ENCODE measurements around the gene STK40. TPM values are rescaled to one million over a fixed set of nuclear protein-coding genes. Genes with fewer than 3 reads are reported as not detected.
A peak's percentile ranks its signal among the peaks of the same experiment; 100 is the strongest.

The STK40 gene
- total and polyA plus RNA-seq, 2 experiments from 2014 or later: 8.1 to 20.2 TPM

DNA sequence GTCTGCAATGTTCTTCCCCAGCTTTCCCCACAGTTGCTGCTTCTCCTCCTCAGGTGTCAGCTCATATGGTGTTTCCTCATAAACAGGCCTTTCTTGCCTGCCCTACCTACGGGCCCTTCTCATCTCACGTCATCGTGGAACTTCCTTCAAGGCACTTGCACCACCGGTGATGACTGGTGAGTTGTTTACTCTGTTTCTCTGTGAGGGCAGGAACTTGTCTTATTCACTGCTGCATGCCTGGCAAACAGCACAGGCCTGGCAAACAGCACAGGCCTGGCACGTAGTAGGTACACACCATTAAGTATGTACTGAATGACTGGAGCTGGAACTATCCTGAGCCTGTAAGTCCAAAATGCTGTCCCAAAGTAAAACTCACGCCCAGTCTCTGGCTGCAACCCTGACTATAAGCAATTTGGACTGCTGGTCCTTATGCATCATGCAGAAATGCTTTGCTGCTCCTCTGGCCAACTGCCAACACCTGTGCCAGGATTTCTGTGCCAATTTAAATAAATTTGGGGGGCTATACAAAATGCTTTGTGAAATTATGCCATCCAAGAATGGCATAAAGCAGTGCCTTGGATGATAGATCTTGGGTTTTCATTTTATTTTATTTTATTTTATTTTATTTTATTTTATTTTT is 25.7 kb downstream of the STK40 start (continued):
- TF ChIP-seq ZNF114 (CRISPR knock-in tag; IDR thresholded peaks at IDR 0.05) (no peak), CREB1 (CRISPR knock-in tag; IDR thresholded peaks at IDR 0.05; ENCODE audit: low read depth) (no peak), NANOG (IDR thresholded peaks at IDR 0.05; ENCODE audit: borderline replicate concordance) (no peak)
- TF ChIP-seq, protein P1, sequence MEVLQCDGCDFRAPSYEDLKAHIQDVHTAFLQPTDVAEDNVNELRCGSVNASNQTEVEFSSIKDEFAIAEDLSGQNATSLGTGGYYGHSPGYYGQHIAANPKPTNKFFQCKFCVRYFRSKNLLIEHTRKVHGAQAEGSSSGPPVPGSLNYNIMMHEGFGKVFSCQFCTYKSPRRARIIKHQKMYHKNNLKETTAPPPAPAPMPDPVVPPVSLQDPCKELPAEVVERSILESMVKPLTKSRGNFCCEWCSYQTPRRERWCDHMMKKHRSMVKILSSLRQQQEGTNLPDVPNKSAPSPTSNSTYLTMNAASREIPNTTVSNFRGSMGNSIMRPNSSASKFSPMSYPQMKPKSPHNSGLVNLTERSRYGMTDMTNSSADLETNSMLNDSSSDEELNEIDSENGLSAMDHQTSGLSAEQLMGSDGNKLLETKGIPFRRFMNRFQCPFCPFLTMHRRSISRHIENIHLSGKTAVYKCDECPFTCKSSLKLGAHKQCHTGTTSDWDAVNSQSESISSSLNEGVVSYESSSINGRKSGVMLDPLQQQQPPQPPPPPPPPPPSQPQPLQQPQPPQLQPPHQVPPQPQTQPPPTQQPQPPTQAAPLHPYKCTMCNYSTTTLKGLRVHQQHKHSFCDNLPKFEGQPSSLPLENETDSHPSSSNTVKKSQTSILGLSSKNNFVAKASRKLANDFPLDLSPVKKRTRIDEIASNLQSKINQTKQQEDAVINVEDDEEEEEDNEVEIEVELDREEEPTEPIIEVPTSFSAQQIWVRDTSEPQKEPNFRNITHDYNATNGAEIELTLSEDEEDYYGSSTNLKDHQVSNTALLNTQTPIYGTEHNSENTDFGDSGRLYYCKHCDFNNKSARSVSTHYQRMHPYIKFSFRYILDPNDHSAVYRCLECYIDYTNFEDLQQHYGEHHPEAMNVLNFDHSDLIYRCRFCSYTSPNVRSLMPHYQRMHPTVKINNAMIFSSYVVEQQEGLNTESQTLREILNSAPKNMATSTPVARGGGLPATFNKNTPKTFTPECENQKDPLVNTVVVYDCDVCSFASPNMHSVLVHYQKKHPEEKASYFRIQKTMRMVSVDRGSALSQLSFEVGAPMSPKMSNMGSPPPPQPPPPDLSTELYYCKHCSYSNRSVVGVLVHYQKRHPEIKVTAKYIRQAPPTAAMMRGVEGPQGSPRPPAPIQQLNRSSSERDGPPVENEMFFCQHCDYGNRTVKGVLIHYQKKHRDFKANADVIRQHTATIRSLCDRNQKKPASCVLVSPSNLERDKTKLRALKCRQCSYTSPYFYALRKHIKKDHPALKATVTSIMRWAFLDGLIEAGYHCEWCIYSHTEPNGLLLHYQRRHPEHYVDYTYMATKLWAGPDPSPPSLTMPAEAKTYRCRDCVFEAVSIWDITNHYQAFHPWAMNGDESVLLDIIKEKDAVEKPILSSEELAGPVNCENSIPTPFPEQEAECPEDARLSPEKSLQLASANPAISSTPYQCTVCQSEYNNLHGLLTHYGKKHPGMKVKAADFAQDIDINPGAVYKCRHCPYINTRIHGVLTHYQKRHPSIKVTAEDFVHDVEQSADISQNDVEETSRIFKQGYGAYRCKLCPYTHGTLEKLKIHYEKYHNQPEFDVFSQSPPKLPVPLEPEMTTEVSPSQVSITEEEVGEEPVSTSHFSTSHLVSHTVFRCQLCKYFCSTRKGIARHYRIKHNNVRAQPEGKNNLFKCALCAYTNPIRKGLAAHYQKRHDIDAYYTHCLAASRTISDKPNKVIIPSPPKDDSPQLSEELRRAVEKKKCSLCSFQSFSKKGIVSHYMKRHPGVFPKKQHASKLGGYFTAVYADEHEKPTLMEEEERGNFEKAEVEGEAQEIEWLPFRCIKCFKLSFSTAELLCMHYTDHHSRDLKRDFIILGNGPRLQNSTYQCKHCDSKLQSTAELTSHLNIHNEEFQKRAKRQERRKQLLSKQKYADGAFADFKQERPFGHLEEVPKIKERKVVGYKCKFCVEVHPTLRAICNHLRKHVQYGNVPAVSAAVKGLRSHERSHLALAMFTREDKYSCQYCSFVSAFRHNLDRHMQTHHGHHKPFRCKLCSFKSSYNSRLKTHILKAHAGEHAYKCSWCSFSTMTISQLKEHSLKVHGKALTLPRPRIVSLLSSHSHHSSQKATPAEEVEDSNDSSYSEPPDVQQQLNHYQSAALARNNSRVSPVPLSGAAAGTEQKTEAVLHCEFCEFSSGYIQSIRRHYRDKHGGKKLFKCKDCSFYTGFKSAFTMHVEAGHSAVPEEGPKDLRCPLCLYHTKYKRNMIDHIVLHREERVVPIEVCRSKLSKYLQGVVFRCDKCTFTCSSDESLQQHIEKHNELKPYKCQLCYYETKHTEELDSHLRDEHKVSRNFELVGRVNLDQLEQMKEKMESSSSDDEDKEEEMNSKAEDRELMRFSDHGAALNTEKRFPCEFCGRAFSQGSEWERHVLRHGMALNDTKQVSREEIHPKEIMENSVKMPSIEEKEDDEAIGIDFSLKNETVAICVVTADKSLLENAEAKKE (CRISPR knock-in tag; IDR thresholded peaks at IDR 0.05): no peak
- TF ChIP-seq, protein P2, sequence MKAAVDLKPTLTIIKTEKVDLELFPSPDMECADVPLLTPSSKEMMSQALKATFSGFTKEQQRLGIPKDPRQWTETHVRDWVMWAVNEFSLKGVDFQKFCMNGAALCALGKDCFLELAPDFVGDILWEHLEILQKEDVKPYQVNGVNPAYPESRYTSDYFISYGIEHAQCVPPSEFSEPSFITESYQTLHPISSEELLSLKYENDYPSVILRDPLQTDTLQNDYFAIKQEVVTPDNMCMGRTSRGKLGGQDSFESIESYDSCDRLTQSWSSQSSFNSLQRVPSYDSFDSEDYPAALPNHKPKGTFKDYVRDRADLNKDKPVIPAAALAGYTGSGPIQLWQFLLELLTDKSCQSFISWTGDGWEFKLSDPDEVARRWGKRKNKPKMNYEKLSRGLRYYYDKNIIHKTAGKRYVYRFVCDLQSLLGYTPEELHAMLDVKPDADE (IDR thresholded peaks at IDR 0.05): no peak

DNA sequence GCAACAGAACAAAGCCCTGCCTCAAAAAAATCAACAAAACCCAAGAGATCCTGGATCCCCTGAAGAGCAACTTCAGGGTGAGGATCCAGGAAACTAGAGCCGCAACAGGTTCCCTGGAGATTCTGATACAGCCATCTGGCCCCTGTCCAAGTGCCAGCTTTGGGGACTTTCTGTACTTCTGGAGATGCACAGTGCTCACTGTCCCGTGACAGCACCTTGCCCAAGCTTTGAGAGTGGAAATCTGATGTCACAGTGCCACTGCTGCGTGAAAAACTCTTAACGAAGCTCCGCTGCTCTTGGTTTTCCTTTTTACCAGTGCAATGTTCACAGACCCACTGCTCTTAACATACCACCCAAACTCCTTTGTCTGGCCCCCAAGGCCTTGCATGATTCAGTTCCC is 26.3 kb downstream of the STK40 start:
- Histone ChIP-seq H3K27ac (ENCODE audit: low read depth) (no peak overlapping the region), H3K27me3 (ENCODE audit: insufficient read depth) (no peaks in the 10 kb centered on the region), H3F3A (replicated peaks; ENCODE audit: low read depth) (no peaks in the 10 kb centered on the region), H3K9me2 (ENCODE audit: insufficient read depth) (no peaks in the 10 kb centered on the region), H3K4me2 (no peak overlapping the region), H2AFZ (no peak overlapping the region), H3K36me3 (ENCODE audit: insufficient read depth) (no peaks in the 10 kb centered on the region; the same call in 1 of the 2 replicates), H3K4me3 (no peak overlapping the region), H3K4me1 (ENCODE audit: insufficient read depth) (no peaks in the 10 kb centered on the region), H3K79me2 (replicated peaks; ENCODE audit: insufficient read depth) (peaks cover 11% of the 10 kb centered on the region), H4K20me1 (replicated peaks; ENCODE audit: insufficient read depth) (no peaks in the 10 kb centered on the region; the same call in 1 of the 2 replicates)
- no peaks in the 10 kb centered on the region for H3K9me3 Mint-ChIP-seq
- H3K27me3 Mint-ChIP-seq (ENCODE audit: insufficient read depth, low read depth, poor library complexity): peaks cover 5% of the 10 kb centered on the region
- H3K4me1 Mint-ChIP-seq: no peaks in the 10 kb centered on the region; the same call in 2 of the 3 replicates
- DNase-seq (ENCODE audit: low spot score): no peak
- H3K27ac Mint-ChIP-seq: 0 out of 2 replicates have a peak overlapping the region, but pooled peaks have one; percentile 37
- peaks cover 47% of the 10 kb centered on the region for H3K36me3 Mint-ChIP-seq (ENCODE audit: low read depth)
- no peak overlapping the region for H3K4me3 Mint-ChIP-seq
- no peak for ATAC-seq
- TF ChIP-seq, protein P1 (CRISPR knock-in tag; IDR thresholded peaks at IDR 0.05): no peak
- TF ChIP-seq POLR2AphosphoS5 (IDR thresholded peaks at IDR 0.05; ENCODE audit: low read depth) (no peak), NANOG (IDR thresholded peaks at IDR 0.05; ENCODE audit: borderline replicate concordance) (no peak), JUNB (IDR thresholded peaks at IDR 0.05; ENCODE audit: unreplicated experiment) (no peak), EZH2 (IDR thresholded peaks at IDR 0.05; ENCODE audit: low read depth, unreplicated experiment) (no peak), CREB1 (CRISPR knock-in tag; IDR thresholded peaks at IDR 0.05; ENCODE audit: low read depth) (no peak)
